Measurements from ENCODE around the gene SMC2. TPM values are rescaled to one million over a fixed set of nuclear protein-coding genes. Genes with fewer than 3 reads are reported as not detected.

SMC2 gene
- total RNA-seq, 2 experiments from 2014 or later, result 56.4 to 89.3 TPM

DNA sequence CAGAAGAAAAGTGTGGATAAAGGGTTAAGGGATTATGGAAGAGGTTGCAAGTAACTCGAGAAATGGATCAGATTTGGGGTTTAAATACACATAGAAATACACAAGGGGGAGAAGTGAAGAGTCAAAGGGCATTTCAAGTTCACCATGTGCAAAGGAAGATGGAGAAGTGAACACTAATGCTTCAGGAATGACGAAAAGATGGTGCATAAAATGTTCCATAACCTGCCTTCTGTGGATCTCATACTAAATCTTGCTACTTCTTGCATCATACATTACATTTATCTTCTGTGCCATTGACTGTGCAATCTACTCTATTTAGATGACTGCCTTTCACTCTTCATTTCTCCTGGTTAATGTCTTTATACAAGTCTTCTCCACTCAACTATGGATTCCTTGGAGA, 5.7 kb upstream of the SMC2 start:
- H3K4me1 ChIP-seq (ENCODE audit: insufficient read depth, low read length, poor library complexity, severe bottlenecking), result peaks cover 28% of the 10 kb centered on the region
- H3K79me2 ChIP-seq (ENCODE audit: insufficient read depth, low read depth, low read length), result peaks cover 15% of the 10 kb centered on the region; the same call in 1 of the 2 replicates
- ChIA-PET CTCF (ENCODE audit: unreplicated experiment) (no interaction called here), POLR2A (no interaction called here)
- no peaks in the 10 kb centered on the region for H4K20me1 ChIP-seq (ENCODE audit: insufficient read depth, low read length)
- no peak overlapping the region for H3K4me3 ChIP-seq (ENCODE audit: low read depth, low read length, poor library complexity, severe bottlenecking)
- H3K4me2 ChIP-seq (ENCODE audit: low read length), result no peak overlapping the region
- no peaks in the 10 kb centered on the region for H3K9me3 ChIP-seq (ENCODE audit: low read length)
- H3K36me3 ChIP-seq (ENCODE audit: insufficient read depth, low read length), result no peaks in the 10 kb centered on the region
- no TSS peak for BruUV-seq (replicated peaks)
- H3K27ac ChIP-seq (ENCODE audit: low read depth, low read length, poor library complexity, severe bottlenecking), result no peak overlapping the region
- no peak overlapping the region for H2AFZ ChIP-seq (ENCODE audit: low read length)
- intact Hi-C loops (cut with micrococcal nuclease; ENCODE audit: unreplicated experiment), result no loop called here
- no peak for DNase-seq (ENCODE audit: low spot score)
- no peaks in the 10 kb centered on the region for H3K9me2 ChIP-seq (ENCODE audit: insufficient read depth, low read length)
- TF ChIP-seq, protein P1, sequence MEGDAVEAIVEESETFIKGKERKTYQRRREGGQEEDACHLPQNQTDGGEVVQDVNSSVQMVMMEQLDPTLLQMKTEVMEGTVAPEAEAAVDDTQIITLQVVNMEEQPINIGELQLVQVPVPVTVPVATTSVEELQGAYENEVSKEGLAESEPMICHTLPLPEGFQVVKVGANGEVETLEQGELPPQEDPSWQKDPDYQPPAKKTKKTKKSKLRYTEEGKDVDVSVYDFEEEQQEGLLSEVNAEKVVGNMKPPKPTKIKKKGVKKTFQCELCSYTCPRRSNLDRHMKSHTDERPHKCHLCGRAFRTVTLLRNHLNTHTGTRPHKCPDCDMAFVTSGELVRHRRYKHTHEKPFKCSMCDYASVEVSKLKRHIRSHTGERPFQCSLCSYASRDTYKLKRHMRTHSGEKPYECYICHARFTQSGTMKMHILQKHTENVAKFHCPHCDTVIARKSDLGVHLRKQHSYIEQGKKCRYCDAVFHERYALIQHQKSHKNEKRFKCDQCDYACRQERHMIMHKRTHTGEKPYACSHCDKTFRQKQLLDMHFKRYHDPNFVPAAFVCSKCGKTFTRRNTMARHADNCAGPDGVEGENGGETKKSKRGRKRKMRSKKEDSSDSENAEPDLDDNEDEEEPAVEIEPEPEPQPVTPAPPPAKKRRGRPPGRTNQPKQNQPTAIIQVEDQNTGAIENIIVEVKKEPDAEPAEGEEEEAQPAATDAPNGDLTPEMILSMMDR (conservative IDR thresholded peaks at IDR 0.05; ENCODE audit: low read length), result no peak
- no peak for TF ChIP-seq EZH2phosphoT487 (IDR thresholded peaks at IDR 0.05; ENCODE audit: borderline replicate concordance, low read depth, low read length)

DNA sequence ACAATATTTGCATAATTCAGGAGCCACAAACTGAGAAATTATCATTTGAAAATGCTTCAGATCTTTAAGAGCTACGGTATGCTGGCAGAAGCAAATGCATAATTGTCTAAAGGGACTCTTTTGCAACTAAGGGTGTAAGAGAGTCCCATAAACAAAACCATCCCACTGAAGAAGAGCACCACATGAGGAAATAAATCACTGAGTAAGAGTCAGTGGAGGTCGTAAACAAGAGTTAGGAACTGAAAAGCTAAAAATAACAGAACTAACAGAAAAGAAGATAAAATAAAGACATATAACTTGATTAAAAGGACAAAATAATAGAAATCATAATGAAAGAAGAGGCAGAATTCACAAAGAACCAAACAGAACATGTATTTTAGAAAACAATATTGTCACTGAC, 3.5 kb upstream of the SMC2 start:
- H3K4me2 ChIP-seq (ENCODE audit: low read length), result no peak overlapping the region
- no peaks in the 10 kb centered on the region; the same call in 1 of the 2 replicates for H4K20me1 ChIP-seq (ENCODE audit: insufficient read depth, low read length)
- H3K4me3 ChIP-seq (ENCODE audit: low read depth, low read length, poor library complexity, severe bottlenecking), result no peak overlapping the region
- peaks cover 29% of the 10 kb centered on the region for H3K79me2 ChIP-seq (ENCODE audit: insufficient read depth, low read depth, low read length)
- H3K36me3 ChIP-seq (ENCODE audit: insufficient read depth, low read length), result 0 out of 2 replicates have a peak, but pooled peaks cover 1% of the 10 kb centered on the region
- no TSS peak for BruUV-seq (replicated peaks)
- peaks cover 31% of the 10 kb centered on the region for H3K4me1 ChIP-seq (ENCODE audit: insufficient read depth, low read length, poor library complexity, severe bottlenecking)
- no peaks in the 10 kb centered on the region for H3K9me3 ChIP-seq (ENCODE audit: low read length)
- H2AFZ ChIP-seq (ENCODE audit: low read length), result no peak overlapping the region
- DNase-seq (ENCODE audit: low spot score), result no peak
- ChIA-PET POLR2A (interaction anchor here (0.6 to 1.5 kb wide), 7 partner anchors 8 to 440 kb away, joined by 3 to 6 read pairs (median 3); no protein-coding TSS in a partner anchor), CTCF (ENCODE audit: unreplicated experiment) (no interaction called here)
- no peak overlapping the region for H3K27ac ChIP-seq (ENCODE audit: low read depth, low read length, poor library complexity, severe bottlenecking)
- no peaks in the 10 kb centered on the region for H3K9me2 ChIP-seq (ENCODE audit: insufficient read depth, low read length)
- intact Hi-C loops (cut with micrococcal nuclease; ENCODE audit: unreplicated experiment), result loop anchor here (5.0 kb wide), 1 partner anchor 657 kb away; the partner anchor contains the start of gene NIPSNAP3A
- TF ChIP-seq, protein P1 (conservative IDR thresholded peaks at IDR 0.05; ENCODE audit: low read length), result no peak
- no peak for TF ChIP-seq EZH2phosphoT487 (IDR thresholded peaks at IDR 0.05; ENCODE audit: borderline replicate concordance, low read depth, low read length)

DNA sequence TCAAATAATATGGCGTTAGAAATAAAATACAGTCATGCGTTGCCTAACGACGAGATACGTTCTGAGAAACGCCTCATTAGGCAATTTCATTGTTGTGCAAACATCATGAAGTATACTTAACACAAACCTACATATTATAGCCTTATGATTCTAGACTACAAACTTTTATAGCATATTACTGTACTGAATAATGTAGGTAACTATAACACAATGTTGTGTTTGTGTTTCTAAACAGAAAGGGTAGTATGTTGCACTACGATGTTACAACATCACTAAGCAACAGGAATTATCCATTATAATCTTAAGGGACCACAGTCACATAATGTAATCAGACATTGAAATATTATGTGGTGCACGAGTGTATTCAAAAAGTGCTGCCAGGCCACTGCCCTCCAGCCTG, 3.0 kb upstream of the SMC2 start:
- ChIA-PET POLR2A (interaction anchor here (0.9 to 1.5 kb wide), 4 partner anchors 17 to 232 kb away, joined by 3 to 5 read pairs (median 3); no protein-coding TSS in a partner anchor), CTCF (ENCODE audit: unreplicated experiment) (no interaction called here)
- Histone ChIP-seq H2AFZ (ENCODE audit: low read length) (no peak overlapping the region), H3K36me3 (ENCODE audit: insufficient read depth, low read length) (peaks cover 7% of the 10 kb centered on the region; the same call in 1 of the 2 replicates), H3K9me3 (ENCODE audit: low read length) (no peaks in the 10 kb centered on the region), H3K9me2 (ENCODE audit: insufficient read depth, low read length) (no peaks in the 10 kb centered on the region), H3K4me1 (ENCODE audit: insufficient read depth, low read length, poor library complexity, severe bottlenecking) (peaks cover 37% of the 10 kb centered on the region), H3K4me2 (ENCODE audit: low read length) (no peak overlapping the region), H4K20me1 (ENCODE audit: insufficient read depth, low read length) (no peaks in the 10 kb centered on the region; the same call in 1 of the 2 replicates), H3K27ac (ENCODE audit: low read depth, low read length, poor library complexity, severe bottlenecking) (no peak overlapping the region), H3K79me2 (ENCODE audit: insufficient read depth, low read depth, low read length) (peaks cover 34% of the 10 kb centered on the region), H3K4me3 (ENCODE audit: low read depth, low read length, poor library complexity, severe bottlenecking) (no peak overlapping the region)
- no peak for DNase-seq (ENCODE audit: low spot score)
- intact Hi-C loops (cut with micrococcal nuclease; ENCODE audit: unreplicated experiment), result loop anchor here (5.0 kb wide), 1 partner anchor 656 kb away; the partner anchor contains the start of gene NIPSNAP3A
- BruUV-seq (replicated peaks), result no TSS peak
- TF ChIP-seq EZH2phosphoT487 (IDR thresholded peaks at IDR 0.05; ENCODE audit: borderline replicate concordance, low read depth, low read length), result no peak
- TF ChIP-seq, protein P1 (conservative IDR thresholded peaks at IDR 0.05; ENCODE audit: low read length), result no peak

All from OCI-LY7 (cell line).